Measurements from ENCODE around the gene RGS7.

RGS7 gene

DNA sequence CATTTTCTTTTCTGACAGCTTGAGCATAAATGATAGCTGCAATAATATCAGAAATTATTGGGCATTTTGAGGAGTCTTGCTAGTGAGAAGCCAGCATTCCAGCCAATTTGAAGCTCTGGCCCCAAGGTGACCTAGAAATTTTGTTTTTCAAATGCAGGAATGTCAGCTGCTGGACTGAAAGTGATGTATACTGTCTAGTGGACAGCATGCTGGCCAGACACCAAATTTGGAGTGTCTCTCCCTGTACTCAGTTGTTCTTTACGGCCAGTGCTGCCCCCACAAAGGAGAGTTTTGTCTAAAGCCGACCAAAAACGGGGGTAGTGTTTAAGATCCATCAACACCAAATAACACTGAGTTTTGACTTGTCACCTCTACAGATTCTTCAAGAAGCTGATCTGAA is 5.2 kb downstream of the RGS7 start:
- no peak overlapping the region for H3K4me3 Mint-ChIP-seq

DNA sequence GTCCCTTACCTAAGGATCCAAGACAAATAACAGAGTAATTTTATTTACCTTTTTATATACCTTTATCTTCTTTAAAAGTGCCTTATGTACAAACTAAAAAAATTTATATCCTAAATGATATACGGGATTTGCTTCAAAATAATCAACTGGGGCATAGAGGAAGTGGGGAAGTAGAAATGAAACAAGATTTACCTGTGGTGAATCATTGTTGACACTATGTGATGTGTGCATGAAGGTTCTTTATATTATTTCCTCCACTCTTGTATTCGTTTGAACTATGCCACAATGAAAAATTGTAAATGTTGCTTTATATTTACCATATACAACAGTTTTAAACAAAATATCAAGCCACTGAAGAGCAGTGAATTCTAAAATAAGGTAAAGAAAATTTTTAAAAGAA is 13.0 kb downstream of the RGS7 start:
- peaks cover 3% of the 10 kb centered on the region for H3K27me3 Mint-ChIP-seq (ENCODE audit: low read depth, poor library complexity)
- no peaks in the 10 kb centered on the region for H3K4me1 Mint-ChIP-seq
- no peak for DNase-seq
- no peak overlapping the region for H3K27ac Mint-ChIP-seq
- H3K36me3 Mint-ChIP-seq (ENCODE audit: low read depth), result no peaks in the 10 kb centered on the region
- no peaks in the 10 kb centered on the region for H3K9me3 Mint-ChIP-seq
- no peak overlapping the region for H3K4me3 Mint-ChIP-seq
- TF ChIP-seq, protein P1, sequence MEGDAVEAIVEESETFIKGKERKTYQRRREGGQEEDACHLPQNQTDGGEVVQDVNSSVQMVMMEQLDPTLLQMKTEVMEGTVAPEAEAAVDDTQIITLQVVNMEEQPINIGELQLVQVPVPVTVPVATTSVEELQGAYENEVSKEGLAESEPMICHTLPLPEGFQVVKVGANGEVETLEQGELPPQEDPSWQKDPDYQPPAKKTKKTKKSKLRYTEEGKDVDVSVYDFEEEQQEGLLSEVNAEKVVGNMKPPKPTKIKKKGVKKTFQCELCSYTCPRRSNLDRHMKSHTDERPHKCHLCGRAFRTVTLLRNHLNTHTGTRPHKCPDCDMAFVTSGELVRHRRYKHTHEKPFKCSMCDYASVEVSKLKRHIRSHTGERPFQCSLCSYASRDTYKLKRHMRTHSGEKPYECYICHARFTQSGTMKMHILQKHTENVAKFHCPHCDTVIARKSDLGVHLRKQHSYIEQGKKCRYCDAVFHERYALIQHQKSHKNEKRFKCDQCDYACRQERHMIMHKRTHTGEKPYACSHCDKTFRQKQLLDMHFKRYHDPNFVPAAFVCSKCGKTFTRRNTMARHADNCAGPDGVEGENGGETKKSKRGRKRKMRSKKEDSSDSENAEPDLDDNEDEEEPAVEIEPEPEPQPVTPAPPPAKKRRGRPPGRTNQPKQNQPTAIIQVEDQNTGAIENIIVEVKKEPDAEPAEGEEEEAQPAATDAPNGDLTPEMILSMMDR (IDR thresholded peaks at IDR 0.05), result no peak

More for the DNA sequence above, 5.2 kb downstream of the RGS7 start:
- H3K36me3 Mint-ChIP-seq (ENCODE audit: low read depth), result no peaks in the 10 kb centered on the region
- H3K9me3 Mint-ChIP-seq, result no peaks in the 10 kb centered on the region
- TF ChIP-seq, protein P1 (IDR thresholded peaks at IDR 0.05), result no peak
- no peak overlapping the region for H3K27ac Mint-ChIP-seq
- H3K27me3 Mint-ChIP-seq (ENCODE audit: low read depth, poor library complexity), result peaks cover 32% of the 10 kb centered on the region
- peaks cover 5% of the 10 kb centered on the region for H3K4me1 Mint-ChIP-seq
- no peak for DNase-seq

DNA sequence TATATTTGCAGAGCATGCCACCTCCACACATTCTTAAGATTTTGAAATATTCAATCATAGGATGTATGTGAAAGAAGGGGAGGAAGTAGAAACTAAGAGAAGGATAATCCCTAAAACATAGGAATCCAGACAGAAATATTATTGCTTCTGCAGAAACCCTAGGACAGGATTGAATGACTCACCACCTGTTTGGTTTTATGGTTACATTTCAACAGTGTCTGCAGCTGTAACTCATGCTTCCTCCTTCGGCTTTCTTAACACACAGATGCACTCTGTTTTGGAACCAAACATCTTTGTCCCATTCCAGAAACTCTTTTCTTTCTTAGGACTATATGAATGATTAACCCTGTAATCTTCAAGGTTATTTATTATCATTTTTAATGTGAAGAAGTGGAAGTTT is 20.7 kb downstream of the RGS7 start:
- Mint-ChIP-seq H3K4me3 (no peak overlapping the region), H3K4me1 (peaks cover 45% of the 10 kb centered on the region), H3K9me3 (no peaks in the 10 kb centered on the region), H3K27me3 (ENCODE audit: low read depth, poor library complexity) (peaks cover 3% of the 10 kb centered on the region), H3K36me3 (ENCODE audit: low read depth) (no peaks in the 10 kb centered on the region), H3K27ac (no peak overlapping the region)
- DNase-seq, result no peak
- TF ChIP-seq, protein P1 (IDR thresholded peaks at IDR 0.05), result no peak

DNA sequence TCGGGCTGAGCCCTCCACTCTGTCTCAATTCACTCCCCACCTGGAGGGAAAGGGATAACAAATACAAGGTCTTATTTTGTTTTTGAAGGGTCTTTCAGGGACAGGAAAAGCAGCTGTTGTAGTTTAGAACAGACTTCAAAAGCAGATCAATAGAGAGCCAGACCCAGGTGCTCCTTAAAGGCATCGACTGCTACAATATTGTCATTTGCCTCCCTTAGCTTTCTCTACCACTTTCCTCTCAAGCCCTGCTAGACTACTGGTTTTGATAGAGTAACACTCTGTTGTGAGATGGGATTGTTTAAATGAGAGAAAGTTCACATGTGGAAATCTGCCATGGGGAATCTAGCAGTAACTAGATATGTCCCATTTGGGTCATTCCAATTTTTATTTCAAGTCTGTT is 24.0 kb downstream of the RGS7 start:
- Mint-ChIP-seq H3K27ac (no peak overlapping the region), H3K27me3 (ENCODE audit: low read depth, poor library complexity) (peaks cover 6% of the 10 kb centered on the region), H3K36me3 (ENCODE audit: low read depth) (no peaks in the 10 kb centered on the region), H3K4me3 (no peak overlapping the region), H3K4me1 (peaks cover 45% of the 10 kb centered on the region), H3K9me3 (no peaks in the 10 kb centered on the region)
- TF ChIP-seq, protein P1 (IDR thresholded peaks at IDR 0.05), result no peak
- DNase-seq, result no peak

DNA sequence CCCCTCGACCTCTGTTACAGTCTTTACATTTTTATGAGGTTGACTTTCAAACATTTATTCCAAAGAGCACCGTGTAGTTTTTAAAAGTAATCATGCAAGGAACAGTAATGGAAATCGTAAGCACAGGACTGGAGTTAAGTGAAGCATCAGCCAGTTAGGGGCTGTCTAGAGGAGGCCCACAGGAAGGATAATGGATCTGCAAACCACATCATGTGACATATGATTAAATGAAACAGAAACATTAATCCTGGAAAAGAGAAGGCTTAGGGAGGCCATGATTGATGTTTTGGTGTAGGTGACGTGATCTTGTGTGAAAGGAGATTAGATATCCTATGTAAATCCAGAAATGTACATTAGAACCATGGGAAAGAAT is 25.0 kb downstream of the RGS7 start:
- no peak for DNase-seq
- H3K36me3 Mint-ChIP-seq (ENCODE audit: low read depth), result no peaks in the 10 kb centered on the region
- H3K27ac Mint-ChIP-seq, result no peak overlapping the region
- no peak overlapping the region for H3K4me3 Mint-ChIP-seq
- TF ChIP-seq, protein P1 (IDR thresholded peaks at IDR 0.05), result no peak
- peaks cover 6% of the 10 kb centered on the region for H3K27me3 Mint-ChIP-seq (ENCODE audit: low read depth, poor library complexity)
- peaks cover 45% of the 10 kb centered on the region for H3K4me1 Mint-ChIP-seq
- no peaks in the 10 kb centered on the region for H3K9me3 Mint-ChIP-seq

DNA sequence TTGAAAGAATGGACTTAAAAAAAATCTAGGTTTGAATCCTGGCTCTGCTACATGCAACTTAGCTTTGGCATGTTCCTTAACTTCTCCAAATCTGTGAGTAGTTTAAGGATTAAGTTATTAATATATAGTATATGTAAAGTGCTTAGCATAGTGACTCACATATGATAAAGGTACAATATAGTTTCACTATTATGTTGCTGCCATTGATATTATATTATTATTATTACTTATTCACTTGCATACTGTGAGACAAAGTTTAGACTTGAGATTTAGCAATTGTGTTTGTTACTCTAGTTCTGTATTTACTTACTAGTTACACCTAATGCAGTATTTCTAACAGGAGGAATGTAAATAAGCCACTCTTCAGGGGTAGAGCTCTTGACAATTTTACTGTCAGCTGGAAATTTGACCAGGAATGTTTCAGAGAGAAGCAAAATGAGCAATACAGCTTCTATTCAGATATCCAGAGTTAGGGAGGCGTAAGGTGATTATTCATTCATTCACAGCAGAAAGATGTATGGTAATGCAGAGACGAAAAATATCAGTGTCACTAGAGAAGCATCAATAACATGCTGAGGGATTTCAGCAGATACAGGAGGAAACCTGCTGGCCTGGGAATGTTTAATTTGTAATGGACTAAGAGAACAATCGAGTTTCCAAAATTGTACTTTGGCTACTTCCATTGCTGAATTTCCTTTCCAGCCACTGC is 25.5 kb downstream of the RGS7 start:
- Mint-ChIP-seq H3K27ac (no peak overlapping the region), H3K4me3 (no peak overlapping the region), H3K36me3 (ENCODE audit: low read depth) (no peaks in the 10 kb centered on the region), H3K9me3 (no peaks in the 10 kb centered on the region), H3K27me3 (ENCODE audit: low read depth, poor library complexity) (peaks cover 6% of the 10 kb centered on the region), H3K4me1 (peaks cover 45% of the 10 kb centered on the region)
- DNase-seq, result no peak
- TF ChIP-seq, protein P1 (IDR thresholded peaks at IDR 0.05), result no peak

All from nephron progenitor cell (in vitro differentiated cells).